CD4-positive, alpha-beta T cell (primary cell): ENCODE data around the gene GBP1. TPM values are rescaled to one million over a fixed set of nuclear protein-coding genes. Genes with fewer than 3 reads are reported as not detected.

Source experiments
- ATAC-seq: fragments of 200-7000 bp; cut with Tn5 transposase; one replicate; pipeline ENCODE4 v1.10.0; 2022; ENCODE audit warnings: mild to moderate bottlenecking; ENCODE audit not compliant: poor library complexity
- CTCF ChIA-PET: fragments of 350-600 bp; sonication (Branson Sonifier 250); formaldehyde crosslinking; loops from one replicate; lab custom pipeline; 2021; ENCODE audit warnings: antibody characterized with exemption, inconsistent platforms; lab: Charles Lee
- POLR2A ChIA-PET: fragments of 350-600 bp; sonication (Branson Sonifier 250); formaldehyde crosslinking; loops from one replicate; lab custom pipeline; 2021; ENCODE audit warnings: antibody characterized with exemption, inconsistent platforms; lab: Charles Lee
- DNase-seq, 14 experiments: peaks; one replicate each; pipeline ENCODE4 v3.0.0-alpha.2; 2013 to 2020; ENCODE audit warnings: mixed read lengths in 2 of 14
- H3K27ac ChIP-seq, 2 donors: one replicate each; pipeline versions ENCODE4 v1.5.1 to v1.7.0; 2013; ENCODE audit warnings: low read length in 2 of 2, low read depth in 1 of 2, mild to moderate bottlenecking in 1 of 2
- H3K27me3 ChIP-seq, 2 experiments: 1 replicate in 1 of 2; 2 replicates in 1 of 2; pipeline versions ENCODE4 v1.6.1 to v1.7.0; 2013; ENCODE audit warnings: low read length in 2 of 2, control low read depth in 1 of 2, mild to moderate bottlenecking in 1 of 2, moderate library complexity in 1 of 2; ENCODE audit not compliant: insufficient read depth in 2 of 2, control insufficient read depth in 1 of 2
- H3K36me3 ChIP-seq: one replicate; pipeline ENCODE4 v1.6.1; 2013; ENCODE audit warnings: low read length, control low read depth; ENCODE audit not compliant: insufficient read depth
- H3K4me1 ChIP-seq: one replicate; pipeline ENCODE4 v1.6.1; 2013; ENCODE audit warnings: low read length, control low read depth; ENCODE audit not compliant: insufficient read depth
- H3K4me3 ChIP-seq: one replicate; pipeline ENCODE4 v1.5.1; 2013; ENCODE audit warnings: mild to moderate bottlenecking, low read length, moderate library complexity
- H3K9me3 ChIP-seq, 2 experiments: 1 replicate in 1 of 2; 2 replicates in 1 of 2; pipeline versions ENCODE4 v1.6.1 to v1.7.0; 2013; ENCODE audit warnings: low read length in 2 of 2, mild to moderate bottlenecking in 2 of 2, control low read depth in 1 of 2, moderate library complexity in 1 of 2; ENCODE audit not compliant: control insufficient read depth in 1 of 2, insufficient read depth in 1 of 2
- H3K27ac Mint-ChIP-seq: one replicate; pipeline ENCODE4 v1.8.0; 2020; ENCODE audit warnings: mixed read lengths
- H3K27me3 Mint-ChIP-seq: one replicate; pipeline ENCODE4 v1.8.0; 2021; ENCODE audit warnings: mixed read lengths
- H3K36me3 Mint-ChIP-seq: one replicate; pipeline ENCODE4 v1.8.0; 2021; ENCODE audit warnings: low read depth, mixed read lengths
- H3K4me1 Mint-ChIP-seq: one replicate; pipeline ENCODE4 v1.8.0; 2021; ENCODE audit warnings: low read depth, mixed read lengths
- H3K4me3 Mint-ChIP-seq: one replicate; pipeline ENCODE4 v1.8.0; 2020; ENCODE audit warnings: mild to moderate bottlenecking, mixed read lengths
- H3K9me3 Mint-ChIP-seq: one replicate; pipeline ENCODE4 v1.8.0; 2020; ENCODE audit warnings: mixed read lengths
- intact Hi-C, 2 experiments: fragments of 100-400 bp; cut with DNase I in 1 of 2; cut with micrococcal nuclease in 1 of 2; formaldehyde crosslinking; loops; one replicate each; pipeline versions ENCODE4 v1.15.1 to v1.9.0; 2023 to 2025; cut with DNase I, micrococcal nuclease
- total RNA-seq, 174 experiments: library from RNA in 2 of 174; stranded (reverse) in 2 of 174; gene quantifications; one replicate each; pipeline ENCODE4 v1.2.3 and lab custom pipeline; 2021 to 2026
- TF ChIP-seq, protein P1 (sequence below): fragments of 200-600 bp; IDR thresholded peaks from one replicate; pipeline ENCODE4 v1.8.0; 2022; ENCODE audit warnings: antibody characterized with exemption, mild to moderate bottlenecking

The GBP1 gene
- total RNA-seq, 2 experiments from 2014 or later = 15.5 to 16.5 TPM

DNA sequence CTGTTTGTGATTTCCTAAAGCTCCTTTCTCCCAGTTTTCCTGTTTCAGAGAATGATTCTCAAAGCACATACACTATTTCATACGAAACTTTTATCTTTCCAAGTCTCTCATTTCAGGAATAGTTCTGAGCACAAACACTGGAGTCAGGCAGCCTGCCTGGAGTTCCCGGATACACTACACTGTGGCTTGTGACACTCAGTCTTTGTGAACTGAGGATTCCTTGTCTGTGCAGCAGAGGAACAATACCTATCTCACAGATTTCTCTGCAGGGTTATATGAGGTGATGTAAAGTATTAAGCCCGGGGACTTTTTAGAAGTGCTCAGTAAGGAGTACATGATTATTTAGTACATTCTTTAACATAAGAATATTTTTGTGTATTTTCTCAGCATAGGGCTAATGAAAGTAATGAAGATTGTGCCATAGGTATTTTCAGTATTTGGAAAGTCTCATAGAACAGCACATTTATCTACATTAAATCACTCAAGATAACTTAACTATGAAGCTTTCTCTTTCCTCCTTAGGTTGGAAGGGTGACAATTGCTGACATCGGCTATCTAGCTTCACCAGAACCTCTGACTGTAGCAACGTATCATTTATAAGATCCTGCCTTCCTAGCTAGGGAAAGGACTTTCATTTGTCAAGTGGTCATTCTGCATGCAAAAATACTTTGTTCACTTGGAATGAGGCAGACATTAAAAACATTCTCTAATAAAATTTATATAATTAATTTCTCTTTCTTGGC lies 48.0 kb upstream of the GBP1 start:
- Histone ChIP-seq H3K27me3 (no peaks in the 10 kb centered on the region), H3K27ac (no peak overlapping the region), H3K36me3 (peaks cover 99% of the 10 kb centered on the region), H3K9me3 (no peaks in the 10 kb centered on the region), H3K4me1 (peaks cover 4% of the 10 kb centered on the region), H3K4me3 (no peak overlapping the region)
- ATAC-seq = no peak
- ChIA-PET POLR2A (interaction anchor here (1.0 kb wide), 1 partner anchor 9 kb away, joined by 3 read pairs; no protein-coding TSS in a partner anchor), CTCF (interaction anchor here (0.7 kb wide), 1 partner anchor 18 kb away, joined by 3 read pairs; no protein-coding TSS in a partner anchor)
- Mint-ChIP-seq H3K27ac (no peak overlapping the region), H3K36me3 (peaks cover 74% of the 10 kb centered on the region), H3K4me1 (peaks cover 24% of the 10 kb centered on the region), H3K27me3 (no peaks in the 10 kb centered on the region), H3K9me3 (no peaks in the 10 kb centered on the region), H3K4me3 (no peak overlapping the region)
- no peak for DNase-seq
- intact Hi-C loops = no loop called here
- TF ChIP-seq, protein P1, sequence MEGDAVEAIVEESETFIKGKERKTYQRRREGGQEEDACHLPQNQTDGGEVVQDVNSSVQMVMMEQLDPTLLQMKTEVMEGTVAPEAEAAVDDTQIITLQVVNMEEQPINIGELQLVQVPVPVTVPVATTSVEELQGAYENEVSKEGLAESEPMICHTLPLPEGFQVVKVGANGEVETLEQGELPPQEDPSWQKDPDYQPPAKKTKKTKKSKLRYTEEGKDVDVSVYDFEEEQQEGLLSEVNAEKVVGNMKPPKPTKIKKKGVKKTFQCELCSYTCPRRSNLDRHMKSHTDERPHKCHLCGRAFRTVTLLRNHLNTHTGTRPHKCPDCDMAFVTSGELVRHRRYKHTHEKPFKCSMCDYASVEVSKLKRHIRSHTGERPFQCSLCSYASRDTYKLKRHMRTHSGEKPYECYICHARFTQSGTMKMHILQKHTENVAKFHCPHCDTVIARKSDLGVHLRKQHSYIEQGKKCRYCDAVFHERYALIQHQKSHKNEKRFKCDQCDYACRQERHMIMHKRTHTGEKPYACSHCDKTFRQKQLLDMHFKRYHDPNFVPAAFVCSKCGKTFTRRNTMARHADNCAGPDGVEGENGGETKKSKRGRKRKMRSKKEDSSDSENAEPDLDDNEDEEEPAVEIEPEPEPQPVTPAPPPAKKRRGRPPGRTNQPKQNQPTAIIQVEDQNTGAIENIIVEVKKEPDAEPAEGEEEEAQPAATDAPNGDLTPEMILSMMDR = no peak

DNA sequence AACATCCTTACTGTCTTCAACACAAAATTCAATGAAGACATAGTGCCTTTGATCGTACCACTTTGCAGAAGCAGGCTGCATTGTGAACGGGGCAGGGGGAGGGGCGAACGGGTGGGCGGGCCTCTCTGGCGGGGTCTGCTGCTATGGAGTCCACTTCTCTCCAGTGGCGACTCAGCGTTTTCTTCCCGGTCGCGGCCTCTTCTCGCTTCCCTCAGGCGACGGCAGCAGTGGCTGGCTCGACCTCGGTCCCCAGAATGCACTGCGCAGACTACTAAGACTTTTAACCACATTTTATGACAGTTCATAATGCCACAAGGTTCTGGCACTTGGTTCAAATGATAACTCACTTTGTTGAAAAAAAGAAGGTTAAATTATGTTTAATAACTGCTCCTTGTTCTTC lies 39.7 kb upstream of the GBP1 start:
- no peaks in the 10 kb centered on the region for H3K4me1 Mint-ChIP-seq
- peaks cover 0 to 4% of the 10 kb centered on the region in 2 experiments for H3K9me3 ChIP-seq
- no peaks in the 10 kb centered on the region for H3K9me3 Mint-ChIP-seq
- no peak overlapping the region for H3K27ac ChIP-seq
- intact Hi-C loops = no loop called here
- ATAC-seq (no peak), DNase-seq (peak in 1 of 14 experiments; percentile 14)
- no peak overlapping the region for H3K4me3 ChIP-seq
- no peak overlapping the region for H3K4me3 Mint-ChIP-seq
- no peaks in the 10 kb centered on the region for H3K27me3 Mint-ChIP-seq
- TF ChIP-seq, protein P1 = no peak
- H3K36me3 Mint-ChIP-seq = peaks cover 62% of the 10 kb centered on the region
- no peaks in the 10 kb centered on the region for H3K4me1 ChIP-seq
- peaks cover 55% of the 10 kb centered on the region for H3K36me3 ChIP-seq
- ChIA-PET POLR2A (no interaction called here), CTCF (interaction anchor here (1.5 kb wide), 1 partner anchor 19 kb away, joined by 3 read pairs; no protein-coding TSS in a partner anchor)
- H3K27me3 ChIP-seq = no peaks in the 10 kb centered on the region
- no peak overlapping the region for H3K27ac Mint-ChIP-seq

DNA sequence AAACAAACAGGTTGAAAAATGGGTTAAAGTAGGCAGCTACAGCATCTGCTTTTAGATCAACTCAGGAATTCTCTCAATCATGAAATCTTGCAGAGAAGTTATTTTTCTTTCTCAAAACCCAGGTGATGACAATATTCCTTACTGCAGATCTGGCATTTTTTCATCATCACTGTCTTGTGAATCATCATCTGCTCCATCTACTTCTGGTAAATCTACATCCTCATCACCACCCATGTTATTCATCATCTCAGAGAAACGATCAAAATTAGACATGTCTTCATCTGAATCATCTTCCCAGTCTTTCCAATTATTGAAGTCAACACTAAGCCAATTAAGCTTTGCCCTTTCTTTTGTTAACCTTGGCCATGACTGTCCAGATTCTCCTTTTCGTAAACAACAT lies 39.1 kb upstream of the GBP1 start:
- ChIA-PET POLR2A (no interaction called here), CTCF (interaction anchor here (1.5 kb wide), 1 partner anchor 18 kb away, joined by 3 read pairs; no protein-coding TSS in a partner anchor)
- Mint-ChIP-seq H3K9me3 (no peaks in the 10 kb centered on the region), H3K27me3 (no peaks in the 10 kb centered on the region), H3K27ac (no peak overlapping the region), H3K4me1 (no peaks in the 10 kb centered on the region), H3K4me3 (no peak overlapping the region), H3K36me3 (peaks cover 57% of the 10 kb centered on the region)
- Histone ChIP-seq H3K4me3 (no peak overlapping the region), H3K36me3 (peaks cover 49% of the 10 kb centered on the region), H3K27ac (no peak overlapping the region), H3K9me3 (peaks cover 0 to 4% of the 10 kb centered on the region in 2 experiments), H3K27me3 (no peaks in the 10 kb centered on the region), H3K4me1 (no peaks in the 10 kb centered on the region)
- intact Hi-C loops = no loop called here
- ATAC-seq (no peak), DNase-seq (no peak)
- TF ChIP-seq, protein P1 = no peak
